Measurements from ENCODE around the gene ALDH3A2. TPM values are rescaled to one million over a fixed set of nuclear protein-coding genes. Genes with fewer than 3 reads are reported as not detected.
"Not testable (repeated sequence)": the region's sequence is repeated elsewhere in the genome, so short reads cannot be mapped to it uniquely, and the experiment has no call there.

The ALDH3A2 gene
- polyA plus RNA-seq, 1 donor: 37.3 TPM

DNA sequence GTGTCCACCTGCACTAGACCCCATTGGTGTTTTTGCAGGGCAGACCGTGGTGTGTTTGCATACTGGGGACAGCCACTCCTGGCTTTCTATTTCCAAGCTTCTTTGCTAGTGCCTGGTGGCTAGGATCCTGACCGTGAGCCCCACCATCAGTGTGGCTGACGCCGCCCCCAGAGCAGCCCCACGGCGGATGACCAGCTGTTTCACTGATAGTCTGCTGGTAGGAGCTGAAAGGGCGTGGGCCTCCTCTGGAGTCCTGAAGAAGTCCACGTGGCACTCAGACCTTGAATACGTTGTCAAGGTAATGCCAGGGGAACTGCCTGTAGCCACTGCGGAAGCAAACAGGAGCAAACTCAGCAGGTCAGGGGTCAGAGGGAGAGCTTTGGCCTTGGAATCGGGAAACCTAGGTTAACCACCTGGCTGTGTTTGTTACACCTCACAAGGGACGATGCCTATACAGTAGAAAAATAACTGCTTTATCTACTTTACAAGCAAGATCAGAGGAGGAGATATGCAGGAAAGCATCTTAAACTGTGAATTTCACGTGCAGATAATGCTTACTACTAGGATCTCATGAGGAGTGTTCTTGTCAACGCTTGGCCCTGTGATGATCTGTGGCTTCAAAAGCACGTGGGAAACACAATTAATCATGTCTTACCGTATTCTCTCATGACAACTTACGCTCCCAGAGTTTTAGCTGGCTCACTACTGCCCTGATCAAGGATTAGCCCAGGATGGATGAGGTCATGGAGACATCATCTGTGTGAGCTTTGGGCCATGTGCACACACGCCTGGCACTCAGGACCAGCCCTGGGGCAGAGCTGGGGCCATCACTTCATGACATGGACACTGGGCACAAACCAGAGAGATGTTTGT lies 30.3 kb downstream of the ALDH3A2 start:
- DNase-seq: no peak

- no peak for DNase-seq
These were observed 34.6 kb downstream of the ALDH3A2 start for GRCh38 chr17:19683117-19683516.

DNA sequence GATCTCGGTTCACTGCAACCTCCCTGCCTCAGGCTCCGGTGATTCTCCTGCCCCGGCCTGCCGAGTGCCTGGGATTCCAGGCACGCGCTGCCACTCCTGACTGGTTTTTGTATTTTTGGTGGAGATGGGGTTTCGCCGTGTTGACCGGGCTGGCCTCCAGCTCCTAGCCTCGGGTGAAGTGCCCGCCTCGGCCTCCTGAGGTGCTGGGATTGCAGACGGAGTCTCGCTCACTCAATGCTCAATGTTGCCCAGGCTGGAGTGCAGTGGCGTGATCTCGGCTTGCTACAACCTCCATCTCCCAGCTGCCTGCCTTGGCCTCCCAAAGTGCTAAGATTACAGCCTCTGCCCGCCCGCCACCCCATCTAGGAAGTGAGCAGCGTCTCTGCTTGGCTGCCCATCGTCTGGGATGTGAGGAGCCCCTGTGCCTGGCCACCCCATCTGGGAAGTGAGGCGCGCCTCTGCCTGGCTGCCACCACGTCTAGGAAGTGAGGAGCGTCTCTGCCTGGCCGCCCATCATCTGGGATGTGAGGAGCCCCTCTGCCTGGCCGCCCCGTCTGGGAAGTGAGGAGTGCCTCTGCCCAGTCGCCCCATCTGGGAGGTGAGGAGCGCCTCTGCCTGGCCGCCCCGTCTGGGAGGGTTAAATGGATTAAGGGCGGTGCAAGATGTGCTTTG lies 36.5 kb downstream of the ALDH3A2 start:
- not testable (repeated sequence) for DNase-seq

GRCh38 chr17:19686400-19687090 lies 38.0 kb downstream of the ALDH3A2 start:
- DNase-seq: no peak

- no peak for DNase-seq
These were observed 53.7 kb downstream of the ALDH3A2 start for GRCh38 chr17:19702217-19702641.

DNA sequence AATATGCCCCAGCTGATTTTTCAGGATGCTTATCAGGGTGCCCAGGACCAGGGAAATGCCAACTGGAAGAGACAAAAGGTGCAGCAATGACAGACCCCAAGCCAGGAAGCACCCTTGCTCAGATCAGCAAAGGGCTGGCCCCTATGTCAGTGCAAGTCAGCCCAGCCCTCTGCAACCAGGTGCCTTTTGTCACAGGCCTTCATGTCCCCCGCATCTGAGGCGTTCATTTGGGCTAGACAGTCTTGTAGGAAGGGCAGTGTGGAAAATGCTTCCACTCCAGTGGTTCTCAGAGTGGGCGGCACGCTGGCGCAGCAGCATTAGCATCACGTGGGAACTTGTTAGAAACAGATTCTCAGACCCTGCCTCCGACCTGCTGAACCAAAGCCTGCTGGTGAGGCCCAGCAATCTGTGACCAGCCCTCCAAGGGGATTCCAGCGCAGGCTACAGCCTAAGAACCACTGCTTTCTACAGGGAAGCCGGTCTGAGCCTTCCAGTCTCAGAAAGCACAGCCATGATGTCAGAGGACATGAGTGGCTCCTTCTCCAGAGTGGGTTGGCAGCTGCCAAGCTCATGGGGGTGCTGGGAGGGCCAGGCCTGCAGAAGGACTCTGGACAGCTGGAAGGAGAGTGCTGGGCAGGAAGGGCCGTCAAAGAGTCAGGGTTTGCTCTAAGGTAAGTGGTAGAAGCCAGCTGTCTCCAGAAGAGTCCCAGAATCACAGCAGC lies 54.7 kb downstream of the ALDH3A2 start:
- no peak for DNase-seq

DNA sequence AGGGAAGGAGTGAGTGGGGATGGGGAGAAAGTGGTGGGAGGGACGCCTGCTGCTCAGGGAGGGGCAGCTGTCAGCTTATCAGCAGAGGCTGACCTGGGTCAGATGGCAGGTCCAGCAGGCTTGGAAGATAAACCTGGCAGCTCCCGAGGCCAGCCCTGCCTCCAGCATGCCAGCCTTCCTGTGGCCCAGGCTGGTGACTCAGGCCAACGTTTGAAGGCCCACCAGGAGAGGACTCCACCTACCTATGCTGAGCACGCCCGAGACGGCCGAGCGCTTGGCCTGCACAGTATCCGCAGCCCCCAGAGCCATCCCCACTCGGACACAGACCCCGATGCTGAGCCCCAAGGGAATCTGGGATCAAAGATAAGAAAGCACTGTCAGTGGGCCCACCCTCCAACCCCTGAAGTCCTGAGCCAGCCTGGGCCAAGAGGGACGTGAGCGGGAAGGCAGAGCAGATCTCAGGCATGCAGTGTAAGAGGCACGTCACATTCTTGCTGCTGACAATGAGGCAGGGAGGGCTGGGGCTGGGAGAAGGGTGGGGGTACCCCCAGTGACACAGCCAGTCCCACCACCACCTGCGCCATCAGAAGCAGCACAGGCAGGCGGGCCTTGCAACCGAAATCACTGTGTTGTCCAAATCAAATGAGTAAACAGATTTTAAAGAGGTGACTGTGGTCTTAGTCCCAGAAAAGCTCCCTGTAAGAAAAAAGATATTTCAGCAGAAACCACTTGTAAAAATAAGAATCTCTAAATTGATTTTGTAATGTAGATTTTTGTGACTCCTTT lies 55.5 kb downstream of the ALDH3A2 start:
- DNase-seq: no peak

DNA sequence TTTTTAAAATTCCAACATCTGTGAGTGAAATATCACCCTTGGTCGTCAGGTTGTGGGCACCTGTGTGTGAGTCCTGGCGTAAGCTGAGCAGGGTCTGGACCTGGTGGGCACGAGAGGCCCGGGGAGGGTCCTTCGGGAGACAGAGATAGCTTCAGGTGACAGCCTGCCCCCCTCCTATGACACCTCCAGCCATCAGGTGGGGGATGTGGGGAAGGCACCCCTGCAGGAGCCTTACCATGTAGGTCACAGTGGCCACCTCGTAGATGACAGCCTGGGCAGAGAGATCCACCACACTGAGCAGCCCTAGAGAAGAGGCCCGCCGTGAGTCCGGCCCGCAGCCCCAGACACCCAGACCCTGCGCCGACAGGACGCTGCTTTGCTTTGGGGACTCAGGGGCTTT lies 56.6 kb downstream of the ALDH3A2 start:
- DNase-seq: no peak

- no peak for DNase-seq
These were observed 57.5 kb downstream of the ALDH3A2 start for GRCh38 chr17:19705771-19706770.

DNA sequence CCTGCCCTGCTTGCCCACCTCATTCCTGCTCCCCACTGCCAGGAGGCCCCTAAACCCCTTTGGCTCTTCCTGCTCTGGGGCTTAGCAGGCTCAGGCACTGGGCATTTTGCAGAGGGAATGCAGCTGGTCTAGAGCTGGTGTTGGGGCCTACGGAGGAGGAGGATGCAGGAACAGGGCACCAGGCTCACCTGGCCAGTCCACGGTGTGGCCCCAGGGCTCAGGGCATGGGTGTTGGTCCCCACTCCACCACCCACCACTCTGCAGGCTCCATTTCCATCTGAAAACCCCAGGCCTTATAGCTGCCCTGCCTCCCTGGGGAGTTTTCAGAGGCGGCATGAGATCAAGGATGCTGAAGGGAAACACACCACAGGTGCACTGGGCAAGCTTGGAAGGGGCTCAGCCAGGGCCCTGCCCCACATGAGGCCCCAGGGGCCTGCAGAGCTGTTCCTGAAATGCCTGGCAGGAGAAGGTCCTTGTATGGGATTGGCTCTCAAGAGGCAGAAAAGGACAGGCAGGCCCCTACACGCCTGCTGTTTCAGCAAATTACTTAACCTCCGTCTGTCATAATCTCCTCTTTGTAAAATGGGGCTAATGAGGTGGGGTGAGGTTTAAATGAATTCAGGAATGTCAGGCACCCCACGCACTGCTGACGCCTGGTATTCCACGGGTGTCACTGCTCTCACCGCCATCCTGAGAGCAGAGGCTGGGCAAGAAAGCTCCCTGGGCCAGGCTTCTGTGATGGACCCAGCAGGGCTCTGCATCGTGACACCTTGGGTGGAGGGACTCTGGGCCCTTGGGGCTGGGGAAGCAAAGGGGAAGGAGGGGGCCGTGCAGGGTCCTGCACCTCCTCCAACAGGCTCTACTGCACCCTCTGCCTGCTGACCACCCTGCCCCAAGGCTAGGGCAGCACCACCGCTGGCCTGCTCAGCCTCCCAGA lies 58.5 kb downstream of the ALDH3A2 start:
- no peak for DNase-seq

GRCh38 chr17:19707728-19708221 lies 59.2 kb downstream of the ALDH3A2 start:
- DNase-seq: no peak

DNA sequence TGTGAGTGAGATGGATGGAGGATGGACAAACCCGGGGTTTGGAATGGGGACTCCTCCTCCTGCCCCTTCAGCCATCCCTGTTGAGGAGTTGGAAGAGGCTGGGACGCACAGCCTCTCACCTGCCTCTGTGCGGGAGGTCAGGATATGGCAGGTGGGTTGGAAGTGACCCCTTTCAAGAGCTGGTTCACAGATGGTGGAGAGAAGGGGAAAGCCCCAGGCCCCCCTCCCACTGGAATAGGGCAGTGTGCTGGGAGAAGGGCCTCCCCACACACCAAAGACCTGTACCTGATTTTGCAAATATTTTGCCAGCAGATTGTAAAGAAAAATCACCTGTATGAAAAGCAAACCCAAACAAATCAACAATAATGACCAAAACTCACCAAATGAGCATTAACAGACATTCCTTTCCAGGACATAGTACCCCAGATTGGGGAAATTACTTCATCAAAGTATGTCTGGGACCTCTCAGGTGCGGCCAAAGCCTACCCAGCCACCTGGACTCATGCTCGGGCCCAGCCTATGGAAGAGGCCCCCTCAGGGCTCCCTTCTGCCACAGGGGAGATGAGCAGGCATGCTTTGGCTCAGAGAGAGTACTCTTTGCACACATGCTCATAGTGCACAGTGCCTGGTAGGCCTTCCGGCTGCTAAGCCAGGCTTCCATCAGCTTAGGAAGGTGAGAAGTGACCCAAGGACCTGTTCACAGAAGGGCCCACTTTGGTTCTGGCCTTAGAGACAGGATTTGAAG lies 60.1 kb downstream of the ALDH3A2 start:
- DNase-seq: no peak

DNA sequence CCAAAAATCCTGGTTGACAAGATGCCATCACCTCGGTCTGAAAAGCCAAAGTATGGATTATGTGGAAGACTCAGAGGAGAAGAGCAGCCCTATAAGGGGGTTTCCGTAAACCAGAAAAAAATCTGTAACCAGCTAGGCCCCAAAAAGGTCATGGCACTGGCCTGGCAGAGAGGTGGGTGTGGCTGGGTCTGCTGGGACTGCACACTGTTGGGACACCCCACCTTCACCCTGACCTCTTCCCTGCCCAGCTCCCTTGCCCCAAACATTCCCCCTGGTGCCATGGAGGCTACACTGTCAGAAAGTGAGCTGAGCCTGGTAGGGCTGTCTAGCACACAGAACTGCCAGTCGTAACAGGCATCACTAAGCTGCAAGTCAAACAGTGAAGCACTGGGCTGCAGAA lies 61.3 kb downstream of the ALDH3A2 start:
- DNase-seq: no peak

DNA sequence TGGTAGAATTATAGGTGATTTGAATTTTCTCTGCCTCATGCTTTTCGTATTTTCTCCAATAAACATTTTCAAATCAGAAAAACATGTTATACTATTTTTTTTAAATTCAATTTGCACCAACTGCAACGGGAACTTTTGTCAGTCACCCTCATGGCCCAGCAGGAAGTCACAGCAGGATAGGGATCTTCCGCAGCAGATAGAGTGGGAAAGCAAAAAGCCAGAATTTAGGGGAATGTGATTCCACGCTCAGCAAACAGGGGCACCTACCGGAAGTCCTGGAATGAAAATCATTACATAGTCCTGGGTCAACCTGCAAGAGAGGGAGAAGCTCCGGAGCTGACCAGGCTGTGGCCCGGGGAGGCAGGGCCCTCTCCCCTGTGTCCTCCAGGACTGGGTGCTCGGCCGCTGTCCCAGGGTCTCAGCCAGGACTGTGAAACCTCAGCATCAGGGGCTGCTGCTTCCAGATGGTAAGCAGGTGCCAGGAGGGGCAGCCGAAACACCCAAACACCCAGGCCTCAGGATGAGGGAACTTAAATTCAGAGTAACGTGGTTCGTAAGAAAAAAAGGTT lies 64.0 kb downstream of the ALDH3A2 start:
- DNase-seq: no peak

- DNase-seq: no peak
These were observed 64.9 kb downstream of the ALDH3A2 start for GRCh38 chr17:19713462-19713861.

DNA sequence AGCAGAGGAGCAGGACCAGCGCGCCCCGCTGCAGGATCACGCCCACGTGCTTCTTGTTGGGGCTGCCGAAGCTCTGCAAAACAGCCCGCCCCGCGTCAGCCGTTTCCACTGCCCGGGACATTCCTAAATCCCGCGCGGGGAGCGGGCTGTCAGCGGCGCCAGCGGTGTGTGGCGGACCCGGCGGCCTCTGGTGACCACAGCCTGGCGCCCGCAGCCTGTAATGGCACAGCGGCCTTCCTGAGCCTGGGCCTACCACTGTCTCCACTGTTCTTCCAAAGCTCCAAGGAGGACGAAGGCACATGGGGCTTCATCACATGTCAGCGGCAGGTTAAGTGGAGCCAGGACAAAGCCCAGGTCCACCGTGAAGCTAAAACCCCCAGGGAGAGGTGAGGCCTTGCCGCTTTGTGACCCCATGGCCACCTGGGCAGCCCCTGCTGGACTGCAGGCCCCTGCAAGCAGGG lies 65.4 kb downstream of the ALDH3A2 start:
- no peak for DNase-seq

DNA sequence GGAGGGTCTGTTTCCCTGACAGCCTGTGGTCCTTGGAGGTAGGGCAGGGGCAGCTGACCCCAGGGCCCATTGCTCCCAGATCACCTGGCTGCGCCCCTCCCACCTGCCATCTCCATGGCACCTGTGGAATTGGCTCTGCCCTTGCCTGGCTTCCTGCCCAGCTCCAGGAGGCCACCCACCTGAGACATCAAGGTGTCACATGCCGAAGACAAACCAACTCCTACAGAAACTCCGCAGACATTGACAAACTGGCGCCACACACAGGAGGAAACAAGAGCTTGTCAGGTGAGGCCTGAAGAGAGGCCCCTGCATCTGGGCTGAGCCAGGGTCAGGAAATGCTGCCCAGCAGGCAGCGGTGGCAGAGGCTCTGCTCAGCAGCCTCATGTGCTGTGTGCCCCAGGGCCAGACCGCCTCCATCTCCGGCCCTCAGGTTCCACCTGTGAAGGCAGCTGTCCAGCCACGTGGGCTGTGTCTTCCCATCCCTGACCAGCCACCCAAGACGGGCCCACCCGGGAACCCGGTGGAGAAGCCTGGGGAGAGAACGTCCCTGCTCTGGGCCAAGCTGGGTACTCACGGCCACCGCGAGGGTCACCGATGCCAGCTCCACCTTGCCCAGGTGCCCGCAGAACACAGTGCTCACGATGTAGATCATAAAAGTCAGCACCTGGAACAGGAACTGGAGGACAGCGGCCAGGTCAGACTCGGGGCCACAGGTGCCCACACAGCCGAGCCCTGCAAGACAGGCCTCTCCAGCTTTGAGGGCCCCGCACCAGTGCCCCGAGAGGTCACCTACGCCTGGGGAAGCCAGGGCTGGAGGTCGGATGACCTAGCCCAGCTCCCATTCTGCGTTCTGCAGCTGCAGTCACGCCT lies 66.2 kb downstream of the ALDH3A2 start:
- no peak for DNase-seq

Measured in hindlimb muscle (tissue), 1 donor.